Placental epithelial cell (primary cell): ENCODE measurements around the gene RALY. TPM values are rescaled to one million over a fixed set of nuclear protein-coding genes. Genes with fewer than 3 reads are reported as not detected.

Experiments used
- small RNA-seq: library from RNA; depleted of rRNA; stranded (forward); fragments of <200 nt; gene quantifications from one replicate; pipeline ENCODE3, GENCODE V24; 2012
- total RNA-seq: library from RNA; depleted of rRNA; stranded (reverse); fragments of >200 nt; gene quantifications from 2 replicates; pipeline ENCODE4 v1.2.3, GENCODE V29; 2012

RALY gene
- total RNA-seq, result 74.2 and 77.9 TPM in 2 replicates

DNA sequence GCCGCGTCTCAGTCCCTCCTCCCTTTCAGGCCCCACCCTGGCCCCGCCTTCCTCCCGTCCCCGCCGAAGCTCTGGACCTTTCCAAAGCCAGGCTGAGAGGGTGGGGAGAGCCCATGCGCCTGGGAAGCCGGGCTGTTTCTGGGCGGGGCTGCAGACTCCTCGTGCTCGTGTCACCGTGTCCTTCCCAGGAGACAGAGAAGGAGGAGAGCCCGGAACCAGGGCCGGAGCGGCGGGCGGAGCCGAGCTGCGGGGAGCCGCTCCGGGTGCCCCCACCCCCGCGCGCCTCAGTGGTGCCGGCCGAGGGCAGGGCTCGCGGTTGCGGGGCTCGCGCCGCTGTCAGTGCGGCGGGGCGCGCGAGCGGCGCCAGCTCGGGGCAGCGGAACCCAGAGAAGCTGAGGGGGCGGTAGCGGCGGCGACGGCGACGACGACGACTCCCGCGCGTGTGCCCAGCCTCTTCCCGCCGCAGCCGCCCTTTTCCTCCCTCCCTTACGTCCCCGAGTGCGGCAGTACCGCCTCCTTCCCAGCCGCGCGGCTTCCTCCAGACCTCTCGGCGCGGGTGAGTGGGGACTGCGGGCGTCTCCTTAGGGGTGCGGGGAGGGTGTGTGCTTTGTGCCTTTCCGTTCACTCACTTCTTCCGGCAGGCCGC is at the start of gene RALY:
TSS of gene RALY (plus strand) at position 336 of the 646 bp plus-strand sequence. CDS start 78,164 bp downstream, outside the sequence.

DNA sequence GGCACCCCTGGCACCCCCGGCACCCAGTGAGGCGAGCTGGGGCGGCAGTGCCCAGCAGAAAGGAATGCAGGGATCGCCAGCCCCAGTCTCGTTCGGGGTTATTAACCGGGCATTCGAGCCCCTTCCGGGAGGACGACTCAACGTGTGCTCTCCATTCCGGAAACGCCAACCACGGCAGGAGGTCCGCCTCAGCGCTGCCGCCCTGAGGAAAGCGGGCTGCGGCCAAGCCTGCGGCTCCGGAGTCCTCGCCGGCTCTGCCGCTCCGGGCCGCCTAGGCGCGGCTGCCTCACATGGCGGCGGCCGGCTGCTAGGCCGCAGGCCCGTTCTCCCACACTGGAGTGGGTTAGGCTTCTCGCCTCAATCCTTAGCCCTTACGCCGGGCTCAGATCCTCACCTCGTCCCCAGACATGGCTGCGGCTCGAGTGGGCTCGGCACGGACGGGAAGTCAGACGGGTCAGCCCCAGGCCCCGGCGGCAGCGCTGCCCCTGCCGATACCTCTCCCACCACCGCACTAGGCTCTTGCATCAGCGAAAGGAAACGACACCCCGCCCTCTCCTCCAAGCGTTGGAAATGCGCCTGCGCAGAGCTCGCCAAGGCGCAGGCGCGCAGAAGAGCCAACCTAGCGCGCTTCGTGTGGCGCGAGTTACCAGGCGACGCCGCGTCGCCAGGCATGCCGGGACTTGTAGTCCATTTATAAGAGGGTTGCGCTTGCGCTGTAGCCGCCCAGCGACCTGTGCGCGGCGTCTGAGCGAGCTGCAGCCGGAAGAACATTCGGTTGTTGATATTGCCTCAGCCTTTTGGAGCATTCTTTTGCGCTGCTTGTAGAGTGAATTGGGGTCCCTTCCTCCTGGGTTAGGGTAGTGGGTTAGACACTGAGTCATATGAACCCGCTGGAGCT is 118.2 kb downstream of the RALY start, which contains the start of gene EIF2S2:
TSS of gene EIF2S2 (minus strand) at position 542 of the 898 bp plus-strand sequence. CDS start at position 409, 133 bp downstream.

Small RNA genes lying within 50 kb of the gene (small RNA-seq; reads per million reads assigned to genes)
- gene MIR4755, result 0.09 reads per million

Other genes with a start within 250 kb of the RALY start
- gene CHMP4B, start 182.6 kb upstream of the RALY start, total RNA-seq, result 33.3 and 40.8 TPM in 2 replicates
- 49.9 and 55.1 TPM in 2 replicates for gene EIF2S2, start 118.3 kb downstream of the RALY start, total RNA-seq
- not detected in 2 replicates for gene ASIP, start 247.5 kb downstream of the RALY start, total RNA-seq